Measurements from ENCODE around the gene LPXN.

- TF ChIP-seq POLR2AphosphoS5 (IDR thresholded peaks at IDR 0.05; ENCODE audit: low read depth, low read length) = no peak
- TF ChIP-seq POLR2A (IDR thresholded peaks at IDR 0.05; ENCODE audit: low read depth, low read length) = no peak; the same call in 1 of the 2 replicates
- TF ChIP-seq TAF1 (IDR thresholded peaks at IDR 0.05; ENCODE audit: borderline replicate concordance, low read depth, low read length) = no peak
Measured at GRCh38 chr11:58562375-58562800, 13.3 kb downstream of the LPXN start.
